HG03460 (cell line): ENCODE results near the gene BIRC7.

ENCODE experiments used
- ATAC-seq: cut with Tn5 transposase; IDR thresholded peaks from one replicate; pipeline ENCODE4 v1.9.1; 2021; ENCODE audit not compliant: unreplicated experiment

BIRC7 gene

GRCh38 chr20:63235399-63235983, at the start of gene BIRC7:
BIRC7 (plus strand) TSS chr20:63235905; CDS start chr20:63236097, 192 bp downstream.
- ATAC-seq: no peak

GRCh38 chr20:63186084-63186483, 49.6 kb upstream of the BIRC7 start:
- ATAC-seq: no peak

GRCh38 chr20:63186528-63187316, 49.0 kb upstream of the BIRC7 start:
- ATAC-seq: no peak

GRCh38 chr20:63187338-63188158, 48.2 kb upstream of the BIRC7 start:
- ATAC-seq: no peak

- no peak for ATAC-seq
Observed at GRCh38 chr20:63188159-63188442, 47.6 kb upstream of the BIRC7 start.

- no peak for ATAC-seq
Observed at GRCh38 chr20:63188641-63189321, 46.9 kb upstream of the BIRC7 start.

- ATAC-seq: no peak
Observed at GRCh38 chr20:63189322-63189642, 46.4 kb upstream of the BIRC7 start.

GRCh38 chr20:63189846-63190559, 45.7 kb upstream of the BIRC7 start:
- no peak for ATAC-seq

- no peak for ATAC-seq
Observed at GRCh38 chr20:63190828-63191227, 44.9 kb upstream of the BIRC7 start.

- ATAC-seq: no peak
Observed at GRCh38 chr20:63191400-63191799, 44.3 kb upstream of the BIRC7 start.

- ATAC-seq: no peak
Observed at GRCh38 chr20:63192721-63193120, 43.0 kb upstream of the BIRC7 start.

GRCh38 chr20:63194007-63194796, 41.5 kb upstream of the BIRC7 start:
- ATAC-seq: no peak

- no peak for ATAC-seq
Observed at GRCh38 chr20:63194797-63195173, 40.9 kb upstream of the BIRC7 start.

- ATAC-seq: no peak
Observed at GRCh38 chr20:63196768-63197470, 38.8 kb upstream of the BIRC7 start.

- no peak for ATAC-seq
Observed at GRCh38 chr20:63198606-63199005, 37.1 kb upstream of the BIRC7 start.

GRCh38 chr20:63202021-63202420, 33.7 kb upstream of the BIRC7 start:
- no peak for ATAC-seq

GRCh38 chr20:63202811-63203526, 32.7 kb upstream of the BIRC7 start:
- ATAC-seq: no peak

- ATAC-seq: no peak
Observed at GRCh38 chr20:63204362-63204761, 31.3 kb upstream of the BIRC7 start.

- no peak for ATAC-seq
Observed at GRCh38 chr20:63205896-63206295, 29.8 kb upstream of the BIRC7 start.
